ENCODE data around the gene UTP25.

Gene UTP25
- 13.0 to 24.8 (median 15.6) reads per million in 3 donors for total RNA-seq

GRCh38 chr1:209827384-209828262 lies at the start of gene UTP25:
UTP25 (plus strand) TSS chr1:209827972; CDS start chr1:209828064, 92 bp downstream.
- Histone ChIP-seq H3K36me3 (ENCODE audit: control insufficient read depth, insufficient read depth, low read length) (peaks cover 8% of the 10 kb centered on the region), H3K27me3 (replicated peaks; ENCODE audit: control insufficient read depth, insufficient read depth, low read length, poor library complexity, severe bottlenecking) (no peaks in the 10 kb centered on the region), H3K27ac (ENCODE audit: insufficient read depth, low read length, poor library complexity, severe bottlenecking) (peak within 1 kb of the TSS; percentile 75), H3K4me1 (ENCODE audit: control insufficient read depth, insufficient read depth, low read length, poor library complexity, severe bottlenecking) (peaks cover 3% of the 10 kb centered on the region), H3K9me3 (ENCODE audit: control insufficient read depth, low read length) (no peaks in the 10 kb centered on the region), H3K4me3 (ENCODE audit: insufficient read depth, low read depth, low read length, poor library complexity, severe bottlenecking) (peak within 1 kb of the TSS; percentile 74)
- DNase-seq: peak; percentile 81 to 88 (median 86)

- peaks cover 88% of the 10 kb centered on the region for H3K36me3 ChIP-seq (ENCODE audit: control insufficient read depth, insufficient read depth, low read length)
- no peaks in the 10 kb centered on the region for H3K27me3 ChIP-seq (replicated peaks; ENCODE audit: control insufficient read depth, insufficient read depth, low read length, poor library complexity, severe bottlenecking)
- no peaks in the 10 kb centered on the region for H3K9me3 ChIP-seq (ENCODE audit: control insufficient read depth, low read length)
- H3K4me1 ChIP-seq (ENCODE audit: control insufficient read depth, insufficient read depth, low read length, poor library complexity, severe bottlenecking): peaks cover under 1% of the 10 kb centered on the region
- no peak overlapping the region for H3K27ac ChIP-seq (ENCODE audit: insufficient read depth, low read length, poor library complexity, severe bottlenecking)
- DNase-seq: no peak
- H3K4me3 ChIP-seq (ENCODE audit: insufficient read depth, low read depth, low read length, poor library complexity, severe bottlenecking): no peak overlapping the region
Observed at GRCh38 chr1:209778102-209778501, 49.7 kb upstream of the UTP25 start.

GRCh38 chr1:209780268-209780667 lies 47.5 kb upstream of the UTP25 start:
- no peaks in the 10 kb centered on the region for H3K9me3 ChIP-seq (ENCODE audit: control insufficient read depth, low read length)
- DNase-seq: no peak
- H3K27me3 ChIP-seq (replicated peaks; ENCODE audit: control insufficient read depth, insufficient read depth, low read length, poor library complexity, severe bottlenecking): no peaks in the 10 kb centered on the region
- H3K36me3 ChIP-seq (ENCODE audit: control insufficient read depth, insufficient read depth, low read length): peaks cover 67% of the 10 kb centered on the region
- H3K27ac ChIP-seq (ENCODE audit: insufficient read depth, low read length, poor library complexity, severe bottlenecking): peak overlapping the region; percentile 40
- no peak overlapping the region for H3K4me3 ChIP-seq (ENCODE audit: insufficient read depth, low read depth, low read length, poor library complexity, severe bottlenecking)
- H3K4me1 ChIP-seq (ENCODE audit: control insufficient read depth, insufficient read depth, low read length, poor library complexity, severe bottlenecking): peaks cover 8% of the 10 kb centered on the region

GRCh38 chr1:209783386-209783785 lies 44.4 kb upstream of the UTP25 start:
- H3K27me3 ChIP-seq (replicated peaks; ENCODE audit: control insufficient read depth, insufficient read depth, low read length, poor library complexity, severe bottlenecking): no peaks in the 10 kb centered on the region
- DNase-seq: no peak
- H3K4me1 ChIP-seq (ENCODE audit: control insufficient read depth, insufficient read depth, low read length, poor library complexity, severe bottlenecking): peaks cover 8% of the 10 kb centered on the region
- no peak overlapping the region for H3K4me3 ChIP-seq (ENCODE audit: insufficient read depth, low read depth, low read length, poor library complexity, severe bottlenecking)
- peak overlapping the region; percentile 70 for H3K27ac ChIP-seq (ENCODE audit: insufficient read depth, low read length, poor library complexity, severe bottlenecking)
- H3K36me3 ChIP-seq (ENCODE audit: control insufficient read depth, insufficient read depth, low read length): peaks cover 36% of the 10 kb centered on the region
- no peaks in the 10 kb centered on the region for H3K9me3 ChIP-seq (ENCODE audit: control insufficient read depth, low read length)

- peak; percentile 98 to 100 (median 99) for DNase-seq
- H3K27ac ChIP-seq (ENCODE audit: insufficient read depth, low read length, poor library complexity, severe bottlenecking): peak within 1 kb of the TSS; percentile 70
- no peaks in the 10 kb centered on the region for H3K9me3 ChIP-seq (ENCODE audit: control insufficient read depth, low read length)
- H3K36me3 ChIP-seq (ENCODE audit: control insufficient read depth, insufficient read depth, low read length): peaks cover 25% of the 10 kb centered on the region
- peaks cover 8% of the 10 kb centered on the region for H3K4me1 ChIP-seq (ENCODE audit: control insufficient read depth, insufficient read depth, low read length, poor library complexity, severe bottlenecking)
- H3K27me3 ChIP-seq (replicated peaks; ENCODE audit: control insufficient read depth, insufficient read depth, low read length, poor library complexity, severe bottlenecking): no peaks in the 10 kb centered on the region
- H3K4me3 ChIP-seq (ENCODE audit: insufficient read depth, low read depth, low read length, poor library complexity, severe bottlenecking): peak within 1 kb of the TSS; percentile 58
Observed at GRCh38 chr1:209784265-209785169, 43.3 kb upstream of the UTP25 start, which contains the start of gene C1orf74. C1orf74 (minus strand) TSS chr1:209784559; CDS start chr1:209783634, 925 bp downstream.

GRCh38 chr1:209785592-209785991 lies 42.2 kb upstream of the UTP25 start:
- no peak for DNase-seq
- no peaks in the 10 kb centered on the region for H3K27me3 ChIP-seq (replicated peaks; ENCODE audit: control insufficient read depth, insufficient read depth, low read length, poor library complexity, severe bottlenecking)
- H3K9me3 ChIP-seq (ENCODE audit: control insufficient read depth, low read length): no peaks in the 10 kb centered on the region
- no peak overlapping the region for H3K4me3 ChIP-seq (ENCODE audit: insufficient read depth, low read depth, low read length, poor library complexity, severe bottlenecking)
- no peak overlapping the region for H3K27ac ChIP-seq (ENCODE audit: insufficient read depth, low read length, poor library complexity, severe bottlenecking)
- peaks cover 14% of the 10 kb centered on the region for H3K36me3 ChIP-seq (ENCODE audit: control insufficient read depth, insufficient read depth, low read length)
- peaks cover 8% of the 10 kb centered on the region for H3K4me1 ChIP-seq (ENCODE audit: control insufficient read depth, insufficient read depth, low read length, poor library complexity, severe bottlenecking)

GRCh38 chr1:209786146-209786545 lies 41.6 kb upstream of the UTP25 start:
- DNase-seq: no peak
- Histone ChIP-seq H3K27ac (ENCODE audit: insufficient read depth, low read length, poor library complexity, severe bottlenecking) (no peak overlapping the region), H3K4me3 (ENCODE audit: insufficient read depth, low read depth, low read length, poor library complexity, severe bottlenecking) (no peak overlapping the region), H3K27me3 (replicated peaks; ENCODE audit: control insufficient read depth, insufficient read depth, low read length, poor library complexity, severe bottlenecking) (no peaks in the 10 kb centered on the region), H3K36me3 (ENCODE audit: control insufficient read depth, insufficient read depth, low read length) (peaks cover 12% of the 10 kb centered on the region), H3K4me1 (ENCODE audit: control insufficient read depth, insufficient read depth, low read length, poor library complexity, severe bottlenecking) (peaks cover 8% of the 10 kb centered on the region), H3K9me3 (ENCODE audit: control insufficient read depth, low read length) (no peaks in the 10 kb centered on the region)

- Histone ChIP-seq H3K4me3 (ENCODE audit: insufficient read depth, low read depth, low read length, poor library complexity, severe bottlenecking) (no peak overlapping the region), H3K27me3 (replicated peaks; ENCODE audit: control insufficient read depth, insufficient read depth, low read length, poor library complexity, severe bottlenecking) (no peaks in the 10 kb centered on the region), H3K4me1 (ENCODE audit: control insufficient read depth, insufficient read depth, low read length, poor library complexity, severe bottlenecking) (peaks cover 8% of the 10 kb centered on the region), H3K9me3 (ENCODE audit: control insufficient read depth, low read length) (no peaks in the 10 kb centered on the region), H3K36me3 (ENCODE audit: control insufficient read depth, insufficient read depth, low read length) (peaks cover under 1% of the 10 kb centered on the region), H3K27ac (ENCODE audit: insufficient read depth, low read length, poor library complexity, severe bottlenecking) (no peak overlapping the region)
- no peak for DNase-seq
Observed at GRCh38 chr1:209787551-209787950, 40.2 kb upstream of the UTP25 start.

GRCh38 chr1:209789245-209789644 lies 38.5 kb upstream of the UTP25 start:
- Histone ChIP-seq H3K27me3 (replicated peaks; ENCODE audit: control insufficient read depth, insufficient read depth, low read length, poor library complexity, severe bottlenecking) (no peaks in the 10 kb centered on the region), H3K36me3 (ENCODE audit: control insufficient read depth, insufficient read depth, low read length) (no peaks in the 10 kb centered on the region), H3K9me3 (ENCODE audit: control insufficient read depth, low read length) (no peaks in the 10 kb centered on the region), H3K27ac (ENCODE audit: insufficient read depth, low read length, poor library complexity, severe bottlenecking) (no peak overlapping the region), H3K4me1 (ENCODE audit: control insufficient read depth, insufficient read depth, low read length, poor library complexity, severe bottlenecking) (no peaks in the 10 kb centered on the region), H3K4me3 (ENCODE audit: insufficient read depth, low read depth, low read length, poor library complexity, severe bottlenecking) (no peak overlapping the region)
- no peak for DNase-seq

All from effector memory CD4-positive, alpha-beta T cell (primary cell).